ENCODE measurements around the gene CBARP.

CBARP gene

GRCh38 chr19:1238369-1239303 is 831 bp upstream of the CBARP start:
- H3K4me3 ChIP-seq (ENCODE audit: low read depth, low read length), result peak overlapping the region; percentile 33
- no peak for DNase-seq (ENCODE audit: low read depth)
- in situ Hi-C loops (cut with HindIII; ENCODE audit: low sequenced_read_pairs), result no loop called here
- TF ChIP-seq CTCF (IDR thresholded peaks at IDR 0.05; ENCODE audit: low read depth, low read length, missing control alignments), result no peak

GRCh38 chr19:1237027-1237659 is 662 bp downstream of the CBARP start:
- no peak for TF ChIP-seq CTCF (IDR thresholded peaks at IDR 0.05; ENCODE audit: low read depth, low read length, missing control alignments)

GRCh38 chr19:1236576-1236975 is 1.2 kb downstream of the CBARP start:
- no peak for DNase-seq (ENCODE audit: low read depth)
- TF ChIP-seq CTCF (IDR thresholded peaks at IDR 0.05; ENCODE audit: low read depth, low read length, missing control alignments), result no peak
- in situ Hi-C loops (cut with HindIII; ENCODE audit: low sequenced_read_pairs), result no loop called here
- peak overlapping the region; percentile 60 for H3K4me3 ChIP-seq (ENCODE audit: low read depth, low read length)

More at GRCh38 chr19:1237027-1237659, 662 bp downstream of the CBARP start:
- no peak for DNase-seq (ENCODE audit: low read depth)
- peak overlapping the region; percentile 60 for H3K4me3 ChIP-seq (ENCODE audit: low read depth, low read length)
- in situ Hi-C loops (cut with HindIII; ENCODE audit: low sequenced_read_pairs), result no loop called here

- no peak for DNase-seq (ENCODE audit: low read depth)
- in situ Hi-C loops (cut with HindIII; ENCODE audit: low sequenced_read_pairs), result no loop called here
- peak; percentile 3 for TF ChIP-seq CTCF (IDR thresholded peaks at IDR 0.05; ENCODE audit: low read depth, low read length, missing control alignments)
- peak overlapping the region; percentile 60 for H3K4me3 ChIP-seq (ENCODE audit: low read depth, low read length)
These were observed 1.9 kb downstream of the CBARP start for GRCh38 chr19:1235625-1236538.

- DNase-seq (ENCODE audit: low read depth), result no peak
- in situ Hi-C loops (cut with HindIII; ENCODE audit: low sequenced_read_pairs), result no loop called here
- TF ChIP-seq CTCF (IDR thresholded peaks at IDR 0.05; ENCODE audit: low read depth, low read length, missing control alignments), result no peak
- H3K4me3 ChIP-seq (ENCODE audit: low read depth, low read length), result no peak overlapping the region
These were observed 2.8 kb downstream of the CBARP start for GRCh38 chr19:1234955-1235380.

All from astrocyte of the cerebellum (primary cell).